ENCODE measurements around the gene FBL.

DNA sequence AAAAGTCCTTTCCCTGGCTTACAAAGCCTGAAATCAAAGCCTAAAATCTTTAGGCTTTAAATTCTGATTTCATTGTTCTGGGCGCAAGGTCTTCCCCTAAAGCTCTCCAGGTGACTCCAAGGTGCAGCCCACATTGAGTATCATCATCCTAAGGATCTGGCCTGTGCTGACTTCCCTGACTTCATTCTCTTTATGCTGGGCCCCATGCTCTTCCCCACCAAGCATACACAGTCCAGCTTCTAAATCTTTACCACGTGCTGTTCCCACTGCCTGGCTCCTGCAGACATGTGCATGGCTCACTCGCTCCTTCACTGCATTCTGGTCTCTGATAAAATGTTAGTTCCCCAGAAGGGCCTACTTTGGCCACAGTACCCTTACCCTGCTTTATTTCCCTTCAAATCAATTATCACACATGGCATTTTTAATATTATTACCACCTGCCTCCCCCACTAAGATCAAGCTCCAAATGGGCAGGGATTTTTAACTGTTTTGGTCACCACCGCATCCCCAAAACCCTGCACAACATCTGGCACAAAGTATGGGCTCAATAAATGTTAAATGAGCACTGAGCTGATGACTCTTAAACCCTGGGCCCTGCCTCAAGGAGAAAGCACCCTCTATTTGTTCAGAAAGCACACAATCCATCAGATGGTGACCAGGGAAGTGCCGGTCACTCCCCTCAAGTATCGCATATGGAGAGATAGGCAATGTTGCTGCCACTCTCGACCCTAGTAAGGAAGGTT lies 3.3 kb downstream of the FBL start:
- TF ChIP-seq, protein P1, sequence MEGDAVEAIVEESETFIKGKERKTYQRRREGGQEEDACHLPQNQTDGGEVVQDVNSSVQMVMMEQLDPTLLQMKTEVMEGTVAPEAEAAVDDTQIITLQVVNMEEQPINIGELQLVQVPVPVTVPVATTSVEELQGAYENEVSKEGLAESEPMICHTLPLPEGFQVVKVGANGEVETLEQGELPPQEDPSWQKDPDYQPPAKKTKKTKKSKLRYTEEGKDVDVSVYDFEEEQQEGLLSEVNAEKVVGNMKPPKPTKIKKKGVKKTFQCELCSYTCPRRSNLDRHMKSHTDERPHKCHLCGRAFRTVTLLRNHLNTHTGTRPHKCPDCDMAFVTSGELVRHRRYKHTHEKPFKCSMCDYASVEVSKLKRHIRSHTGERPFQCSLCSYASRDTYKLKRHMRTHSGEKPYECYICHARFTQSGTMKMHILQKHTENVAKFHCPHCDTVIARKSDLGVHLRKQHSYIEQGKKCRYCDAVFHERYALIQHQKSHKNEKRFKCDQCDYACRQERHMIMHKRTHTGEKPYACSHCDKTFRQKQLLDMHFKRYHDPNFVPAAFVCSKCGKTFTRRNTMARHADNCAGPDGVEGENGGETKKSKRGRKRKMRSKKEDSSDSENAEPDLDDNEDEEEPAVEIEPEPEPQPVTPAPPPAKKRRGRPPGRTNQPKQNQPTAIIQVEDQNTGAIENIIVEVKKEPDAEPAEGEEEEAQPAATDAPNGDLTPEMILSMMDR (IDR thresholded peaks at IDR 0.05) = no peak
- TF ChIP-seq, protein P2, sequence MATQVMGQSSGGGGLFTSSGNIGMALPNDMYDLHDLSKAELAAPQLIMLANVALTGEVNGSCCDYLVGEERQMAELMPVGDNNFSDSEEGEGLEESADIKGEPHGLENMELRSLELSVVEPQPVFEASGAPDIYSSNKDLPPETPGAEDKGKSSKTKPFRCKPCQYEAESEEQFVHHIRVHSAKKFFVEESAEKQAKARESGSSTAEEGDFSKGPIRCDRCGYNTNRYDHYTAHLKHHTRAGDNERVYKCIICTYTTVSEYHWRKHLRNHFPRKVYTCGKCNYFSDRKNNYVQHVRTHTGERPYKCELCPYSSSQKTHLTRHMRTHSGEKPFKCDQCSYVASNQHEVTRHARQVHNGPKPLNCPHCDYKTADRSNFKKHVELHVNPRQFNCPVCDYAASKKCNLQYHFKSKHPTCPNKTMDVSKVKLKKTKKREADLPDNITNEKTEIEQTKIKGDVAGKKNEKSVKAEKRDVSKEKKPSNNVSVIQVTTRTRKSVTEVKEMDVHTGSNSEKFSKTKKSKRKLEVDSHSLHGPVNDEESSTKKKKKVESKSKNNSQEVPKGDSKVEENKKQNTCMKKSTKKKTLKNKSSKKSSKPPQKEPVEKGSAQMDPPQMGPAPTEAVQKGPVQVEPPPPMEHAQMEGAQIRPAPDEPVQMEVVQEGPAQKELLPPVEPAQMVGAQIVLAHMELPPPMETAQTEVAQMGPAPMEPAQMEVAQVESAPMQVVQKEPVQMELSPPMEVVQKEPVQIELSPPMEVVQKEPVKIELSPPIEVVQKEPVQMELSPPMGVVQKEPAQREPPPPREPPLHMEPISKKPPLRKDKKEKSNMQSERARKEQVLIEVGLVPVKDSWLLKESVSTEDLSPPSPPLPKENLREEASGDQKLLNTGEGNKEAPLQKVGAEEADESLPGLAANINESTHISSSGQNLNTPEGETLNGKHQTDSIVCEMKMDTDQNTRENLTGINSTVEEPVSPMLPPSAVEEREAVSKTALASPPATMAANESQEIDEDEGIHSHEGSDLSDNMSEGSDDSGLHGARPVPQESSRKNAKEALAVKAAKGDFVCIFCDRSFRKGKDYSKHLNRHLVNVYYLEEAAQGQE (IDR thresholded peaks at IDR 0.05; ENCODE audit: insufficient read depth in 1 of 2, low read depth in 2 of 2, low read length in 1 of 2) = no peak
- TF ChIP-seq POLR2AphosphoS5 (IDR thresholded peaks at IDR 0.05; ENCODE audit: low read depth, low read length) = no peak
- TF ChIP-seq TCF7L2 (IDR thresholded peaks at IDR 0.05; ENCODE audit: low read depth, low read length) = no peak

Data from Panc1 (cell line).